Stimulated activated CD8-positive, alpha-beta memory T cell treated with anti-CD3 and anti-CD28 coated beads, Interleukin-15, amount 100 ng/mL, for 48 hours (primary cell): ENCODE results near the gene CMTM3.
"Not testable (repeated sequence)": the region's sequence is repeated elsewhere in the genome, so short reads cannot be mapped to it uniquely, and the experiment has no call there.

Experiments
- DNase-seq, 2 donors: peaks; one replicate each; pipeline ENCODE4 v3.0.0-alpha.2; 2020; ENCODE audit warnings: low read depth in 2 of 2

CMTM3 gene

GRCh38 chr16:66581246-66581952 lies 23.1 kb upstream of the CMTM3 start:
- DNase-seq, result no peak

- DNase-seq, result no peak
Observed at GRCh38 chr16:66585481-66586239, 18.8 kb upstream of the CMTM3 start.

GRCh38 chr16:66587881-66588600 lies 16.5 kb upstream of the CMTM3 start:
- no peak for DNase-seq

GRCh38 chr16:66588981-66589713 lies 15.4 kb upstream of the CMTM3 start:
- DNase-seq, result peak; percentile 39 to 54

- no peak for DNase-seq
Observed at GRCh38 chr16:66590322-66590721, 14.2 kb upstream of the CMTM3 start.

GRCh38 chr16:66591018-66591417 lies 13.5 kb upstream of the CMTM3 start:
- DNase-seq, result no peak

GRCh38 chr16:66592241-66592640 lies 12.3 kb upstream of the CMTM3 start:
- no peak for DNase-seq

- DNase-seq, result no peak
Observed at GRCh38 chr16:66592814-66593213, 11.7 kb upstream of the CMTM3 start.

- DNase-seq, result no peak
Observed at GRCh38 chr16:66594739-66595138, 9.8 kb upstream of the CMTM3 start.

GRCh38 chr16:66596559-66596958 lies 7.9 kb upstream of the CMTM3 start:
- DNase-seq, result not testable (repeated sequence)

GRCh38 chr16:66596986-66597848 lies 7.3 kb upstream of the CMTM3 start:
- no peak for DNase-seq

GRCh38 chr16:66598111-66598510 lies 6.4 kb upstream of the CMTM3 start:
- DNase-seq, result no peak

- DNase-seq, result no peak
Observed at GRCh38 chr16:66599726-66600125, 4.8 kb upstream of the CMTM3 start.

GRCh38 chr16:66600477-66600876 lies 4.0 kb upstream of the CMTM3 start:
- no peak for DNase-seq

GRCh38 chr16:66601471-66601870 lies 3.0 kb upstream of the CMTM3 start:
- no peak for DNase-seq

GRCh38 chr16:66603537-66604375 lies 748 bp upstream of the CMTM3 start:
- peak; percentile 46 to 53 for DNase-seq

- no peak for DNase-seq
Observed at GRCh38 chr16:66605177-66605978, 874 bp downstream of the CMTM3 start.

- DNase-seq, result no peak
Observed at GRCh38 chr16:66605979-66606751, 1.7 kb downstream of the CMTM3 start.
